GM18868 (cell line): Measurements from ENCODE around the gene RNASE2.
A peak's percentile ranks its signal among the peaks of the same experiment; 100 is the strongest.
"Not testable (repeated sequence)": the region's sequence is repeated elsewhere in the genome, so short reads cannot be mapped to it uniquely, and the experiment has no call there.

Experiments used
- ATAC-seq: cut with Tn5 transposase; IDR thresholded peaks from one replicate; pipeline ENCODE4 v1.9.1; 2021; ENCODE audit warnings: mild to moderate bottlenecking, moderate library complexity; ENCODE audit not compliant: unreplicated experiment

RNASE2 gene

DNA sequence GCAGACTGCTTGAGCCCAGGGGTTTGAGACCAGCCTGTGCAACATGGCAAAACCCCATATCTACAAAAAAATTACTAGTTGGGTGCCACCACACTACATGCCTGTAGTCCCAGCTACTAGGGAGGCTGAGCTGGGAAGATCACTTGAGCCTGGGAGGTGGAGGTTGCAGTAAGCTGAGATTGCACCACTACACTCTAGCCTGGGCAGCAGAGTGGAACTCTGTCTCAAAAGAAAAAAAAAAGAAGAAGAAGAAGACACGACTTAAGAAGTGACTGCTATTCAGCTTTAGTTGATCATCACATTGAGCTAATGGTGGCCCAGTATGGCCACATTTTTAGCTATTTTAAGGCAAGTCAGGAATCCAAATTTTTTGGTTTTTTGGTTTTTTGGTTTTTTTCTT, 25.6 kb downstream of the RNASE2 start:
- ATAC-seq, result no peak

GRCh38 chr14:20982646-20983369, 27.5 kb downstream of the RNASE2 start:
- ATAC-seq, result no peak

- ATAC-seq, result not testable (repeated sequence)
Measured at GRCh38 chr14:20985650-20986049, 30.4 kb downstream of the RNASE2 start.

GRCh38 chr14:20986811-20987210, 31.5 kb downstream of the RNASE2 start:
- no peak for ATAC-seq

GRCh38 chr14:20988717-20989470, 33.6 kb downstream of the RNASE2 start:
- ATAC-seq, result no peak

- ATAC-seq, result no peak
Measured at GRCh38 chr14:20989471-20989786, 34.1 kb downstream of the RNASE2 start.

DNA sequence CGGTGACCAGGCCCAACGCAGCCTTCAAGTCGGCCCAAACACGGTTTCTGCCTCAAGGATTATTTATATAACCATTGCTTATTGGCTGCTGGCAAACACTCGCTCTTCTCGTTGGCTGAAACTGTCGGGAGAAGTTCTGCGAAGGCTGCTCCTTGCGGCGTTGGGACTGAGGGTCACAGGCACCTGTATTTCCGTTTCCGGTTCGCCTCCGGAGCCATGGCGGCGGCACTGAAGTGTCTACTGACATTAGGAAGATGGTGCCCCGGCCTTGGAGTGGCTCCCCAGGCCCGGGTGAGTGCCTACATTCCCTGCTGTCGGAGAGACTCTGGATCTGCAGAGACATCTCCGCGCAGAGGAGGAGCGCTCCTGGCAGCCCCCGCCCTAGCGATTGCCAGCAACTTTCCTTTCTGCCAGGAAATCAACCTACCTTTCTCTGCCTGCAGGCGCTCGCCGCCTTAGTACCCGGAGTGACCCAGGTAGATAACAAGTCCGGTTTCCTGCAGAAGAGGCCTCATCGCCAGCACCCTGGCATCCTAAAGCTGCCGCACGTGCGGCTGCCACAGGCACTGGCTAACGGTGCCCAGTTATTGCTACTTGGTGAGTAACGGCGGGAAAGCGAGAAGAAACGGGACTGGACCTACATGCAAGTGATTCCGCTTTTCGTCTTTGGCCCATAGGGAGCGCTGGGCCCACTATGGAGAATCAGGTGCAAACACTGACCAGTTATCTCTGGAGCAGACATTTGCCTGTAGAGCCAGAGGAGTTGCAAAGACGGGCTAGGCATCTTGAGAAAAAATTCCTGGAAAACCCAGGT, 34.7 kb downstream of the RNASE2 start, which contains the start of gene METTL17:
METTL17 (plus strand) TSS at position 194 of the 814 bp plus-strand sequence; CDS start at position 217, 23 bp downstream.
- peak; percentile 96 for ATAC-seq

GRCh38 chr14:20996521-20996920, 41.2 kb downstream of the RNASE2 start:
- ATAC-seq, result no peak

DNA sequence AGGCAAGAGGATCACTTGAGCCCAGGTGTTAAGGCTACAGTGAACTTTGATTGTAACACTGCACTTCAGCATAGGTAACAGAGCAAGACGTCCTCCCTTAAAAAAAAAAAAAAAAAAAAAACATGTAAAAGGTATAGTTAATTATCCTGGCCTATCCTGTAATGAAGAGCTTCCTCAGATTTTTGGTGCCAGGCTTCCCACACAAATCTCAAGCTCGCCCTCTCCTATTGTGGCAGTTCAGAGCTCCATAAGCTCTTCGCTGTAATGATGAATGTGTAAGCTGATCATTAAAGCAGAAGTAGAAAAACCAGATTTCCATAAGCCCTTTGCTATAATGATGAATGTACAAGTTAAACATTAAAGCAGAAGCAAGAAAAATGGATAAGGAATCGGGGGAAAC, 41.8 kb downstream of the RNASE2 start:
- ATAC-seq, result no peak

- ATAC-seq, result no peak
Measured at GRCh38 chr14:20997564-20997963, 42.3 kb downstream of the RNASE2 start.

DNA sequence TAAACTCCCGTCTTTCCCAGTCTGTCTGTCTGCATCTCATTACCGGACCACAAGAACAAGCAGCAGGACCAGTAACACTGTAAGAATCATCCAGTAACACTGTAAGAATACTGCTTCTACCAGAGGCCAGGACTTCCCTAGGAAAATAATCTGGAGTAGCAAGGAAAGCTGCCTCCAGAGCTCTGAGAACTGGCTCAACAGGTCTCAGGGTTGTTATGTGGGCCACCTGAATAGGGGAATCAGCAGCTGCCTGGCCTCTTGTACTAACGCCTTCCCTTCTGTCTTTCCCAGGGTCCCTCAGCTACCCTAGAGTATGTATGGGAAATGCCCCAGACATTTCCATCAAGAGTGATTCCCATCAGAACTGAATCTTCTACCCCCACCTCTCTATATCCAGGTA, 42.9 kb downstream of the RNASE2 start:
- ATAC-seq, result no peak

DNA sequence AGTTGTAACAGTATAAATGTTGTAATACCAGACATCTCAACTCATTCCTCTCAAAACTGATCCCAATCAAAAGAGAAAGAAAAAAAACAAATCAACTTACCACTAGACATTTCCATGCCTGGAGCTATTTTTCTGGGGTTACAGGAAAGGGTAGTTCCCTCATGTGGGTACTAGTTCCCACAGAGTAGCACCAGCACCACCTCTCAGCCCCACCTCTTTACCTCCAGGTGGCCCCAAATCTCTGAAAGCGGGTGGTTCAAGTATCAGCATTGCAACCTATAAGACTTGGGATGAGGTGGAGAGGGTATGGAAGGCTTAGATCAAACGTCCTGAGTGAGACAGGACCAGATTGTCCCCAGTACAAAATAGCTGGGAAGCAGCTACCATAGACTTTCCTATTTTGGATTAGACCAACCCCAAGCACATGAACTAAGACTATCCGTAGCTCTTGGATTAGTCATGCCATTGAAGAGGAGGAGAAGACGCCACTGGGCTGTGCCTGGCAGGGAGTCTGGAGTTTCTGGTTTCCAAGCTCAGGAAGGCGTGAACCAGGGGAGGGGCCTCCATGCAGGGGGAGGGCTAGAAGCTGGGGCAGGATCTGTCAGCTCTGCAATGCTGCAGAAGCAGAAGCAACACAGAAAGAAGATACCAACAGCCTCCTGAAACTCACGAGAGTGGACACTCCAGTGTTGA, 43.5 kb downstream of the RNASE2 start, which contains the start of gene SLC39A2:
SLC39A2 (plus strand) TSS at position 620 of the 693 bp plus-strand sequence. CDS start 154 bp downstream, outside the sequence.
- ATAC-seq, result no peak

DNA sequence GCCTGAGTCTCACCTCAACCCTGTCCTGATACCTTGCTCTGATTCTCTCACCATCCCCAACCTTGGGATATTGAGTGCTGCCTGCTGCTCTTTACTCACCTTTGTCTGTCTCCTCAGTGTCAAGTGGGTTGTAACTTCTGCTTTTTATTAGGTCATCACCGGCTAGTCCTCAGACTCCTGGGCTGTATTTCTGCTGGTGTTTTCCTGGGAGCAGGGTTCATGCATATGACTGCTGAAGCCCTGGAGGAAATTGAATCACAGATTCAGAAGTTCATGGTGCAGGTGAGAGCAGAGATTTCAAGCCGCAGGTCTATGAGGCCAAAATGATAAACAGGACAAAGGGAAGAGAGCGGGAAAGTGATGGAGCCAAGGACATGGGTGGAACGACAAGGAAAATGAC, 44.3 kb downstream of the RNASE2 start:
- no peak for ATAC-seq

GRCh38 chr14:21001218-21001617, 45.9 kb downstream of the RNASE2 start:
- ATAC-seq, result no peak

- no peak for ATAC-seq
Measured at GRCh38 chr14:21003788-21004346, 48.6 kb downstream of the RNASE2 start.
